ENCODE measurements around the gene MZT2B. TPM values are rescaled to one million over a fixed set of nuclear protein-coding genes. Genes with fewer than 3 reads are reported as not detected.
"Not testable (repeated sequence)": the region's sequence is repeated elsewhere in the genome, so short reads cannot be mapped to it uniquely, and the experiment has no call there.

MZT2B gene
- total RNA-seq (2021; fragmentation: NEBNext Ultra II Directional; extraction: Animal tissue kit (Norgen Biotek cat#: 25700)) = 100 to 1,000 TPM; 259 to 361 (median 309) TPM
- long read RNA-seq, transcript MZT2B-206 (2 exons, 480 nt) = minor isoform, 5 of 32 reads
- long read RNA-seq, transcript MZT2B-201 (3 exons, 933 nt) = major isoform, 24 of 32 reads
- long read RNA-seq, partial matches to known transcripts = 0 of 32 reads
- long read RNA-seq, other reads (novel, unspliced or antisense) = 0 of 32 reads

- Mint-ChIP-seq H3K4me3 (peak within 1 kb of the TSS; percentile 98), H3K27ac (peak within 1 kb of the TSS; percentile 92), H3K4me1 (ENCODE audit: low read depth) (peaks cover 29% of the 10 kb centered on the region)
- H3K36me3 Mint-ChIP-seq (ENCODE audit: low read depth); H3K27me3 Mint-ChIP-seq (ENCODE audit: insufficient read depth); H3K9me3 Mint-ChIP-seq: not testable (repeated sequence)
- TF ChIP-seq CTCF (IDR thresholded peaks at IDR 0.05) = peak; percentile 90
- peak; percentile 69 for DNase-seq
Observed at GRCh38 chr2:130181880-130182682, at the start of gene MZT2B. TSS of gene MZT2B (plus strand) at chr2:130182262. CDS start at chr2:130182283, 21 bp downstream.

- H3K36me3 Mint-ChIP-seq (ENCODE audit: low read depth) = no peaks in the 10 kb centered on the region
- no peak for TF ChIP-seq CTCF (IDR thresholded peaks at IDR 0.05)
- H3K4me1 Mint-ChIP-seq (ENCODE audit: low read depth) = no peaks in the 10 kb centered on the region
- H3K4me3 Mint-ChIP-seq = no peak overlapping the region
- DNase-seq = no peak
- peaks cover 2% of the 10 kb centered on the region; the same call in 1 of the 2 replicates for H3K27me3 Mint-ChIP-seq (ENCODE audit: insufficient read depth)
- no peaks in the 10 kb centered on the region for H3K9me3 Mint-ChIP-seq
- no peak overlapping the region for H3K27ac Mint-ChIP-seq
Observed at GRCh38 chr2:130135692-130136541, 46.1 kb upstream of the MZT2B start.

GRCh38 chr2:130136546-130136945, 45.5 kb upstream of the MZT2B start:
- not testable (repeated sequence) for H3K4me1 Mint-ChIP-seq (ENCODE audit: low read depth); DNase-seq; H3K36me3 Mint-ChIP-seq (ENCODE audit: low read depth); H3K9me3 Mint-ChIP-seq; H3K27me3 Mint-ChIP-seq (ENCODE audit: insufficient read depth); H3K27ac Mint-ChIP-seq; H3K4me3 Mint-ChIP-seq

- not testable (repeated sequence) for H3K4me1 Mint-ChIP-seq (ENCODE audit: low read depth); H3K27ac Mint-ChIP-seq; DNase-seq; H3K36me3 Mint-ChIP-seq (ENCODE audit: low read depth); H3K27me3 Mint-ChIP-seq (ENCODE audit: insufficient read depth); H3K4me3 Mint-ChIP-seq; H3K9me3 Mint-ChIP-seq
Observed at GRCh38 chr2:130137118-130137517, 44.9 kb upstream of the MZT2B start.

GRCh38 chr2:130138326-130138725, 43.7 kb upstream of the MZT2B start:
- not testable (repeated sequence) for H3K4me3 Mint-ChIP-seq; H3K27me3 Mint-ChIP-seq (ENCODE audit: insufficient read depth); H3K9me3 Mint-ChIP-seq; H3K27ac Mint-ChIP-seq; H3K36me3 Mint-ChIP-seq (ENCODE audit: low read depth); DNase-seq; H3K4me1 Mint-ChIP-seq (ENCODE audit: low read depth)

- not testable (repeated sequence) for H3K4me1 Mint-ChIP-seq (ENCODE audit: low read depth); DNase-seq; H3K9me3 Mint-ChIP-seq; H3K27ac Mint-ChIP-seq; H3K4me3 Mint-ChIP-seq; H3K27me3 Mint-ChIP-seq (ENCODE audit: insufficient read depth); H3K36me3 Mint-ChIP-seq (ENCODE audit: low read depth)
Observed at GRCh38 chr2:130138841-130139251, 43.2 kb upstream of the MZT2B start.

GRCh38 chr2:130139331-130140280, 42.5 kb upstream of the MZT2B start:
- H3K27me3 Mint-ChIP-seq (ENCODE audit: insufficient read depth); DNase-seq; H3K4me1 Mint-ChIP-seq (ENCODE audit: low read depth); H3K36me3 Mint-ChIP-seq (ENCODE audit: low read depth); H3K27ac Mint-ChIP-seq; H3K4me3 Mint-ChIP-seq; H3K9me3 Mint-ChIP-seq: not testable (repeated sequence)

GRCh38 chr2:130140516-130140915, 41.5 kb upstream of the MZT2B start:
- not testable (repeated sequence) for H3K9me3 Mint-ChIP-seq; H3K36me3 Mint-ChIP-seq (ENCODE audit: low read depth); H3K27ac Mint-ChIP-seq; H3K4me3 Mint-ChIP-seq; DNase-seq; H3K4me1 Mint-ChIP-seq (ENCODE audit: low read depth); H3K27me3 Mint-ChIP-seq (ENCODE audit: insufficient read depth)

GRCh38 chr2:130141002-130141401, 41.1 kb upstream of the MZT2B start:
- not testable (repeated sequence) for H3K27ac Mint-ChIP-seq; H3K27me3 Mint-ChIP-seq (ENCODE audit: insufficient read depth); H3K9me3 Mint-ChIP-seq

GRCh38 chr2:130141645-130142370, 40.3 kb upstream of the MZT2B start:
- not testable (repeated sequence) for H3K4me3 Mint-ChIP-seq; H3K27ac Mint-ChIP-seq; H3K36me3 Mint-ChIP-seq (ENCODE audit: low read depth); H3K9me3 Mint-ChIP-seq; H3K27me3 Mint-ChIP-seq (ENCODE audit: insufficient read depth); H3K4me1 Mint-ChIP-seq (ENCODE audit: low read depth); DNase-seq

More at GRCh38 chr2:130141002-130141401, 41.1 kb upstream of the MZT2B start:
- H3K4me1 Mint-ChIP-seq (ENCODE audit: low read depth); DNase-seq; H3K36me3 Mint-ChIP-seq (ENCODE audit: low read depth); H3K4me3 Mint-ChIP-seq: not testable (repeated sequence)

Measured in HFFc6 (cell line).